Stomach (tissue), 9 donors: ENCODE results near the gene C15orf62. TPM values are rescaled to one million over a fixed set of nuclear protein-coding genes. Genes with fewer than 3 reads are reported as not detected.

Source experiments
- DNase-seq, 2 donors: peaks; one replicate each; pipeline versions ENCODE4 v3.0.0 to v3.0.0-alpha.2; 2013 to 2019
- H3K27ac ChIP-seq, 5 donors: fragments of 200-600 bp in 4 of 5; sonication (generic) in 4 of 5; one replicate each; pipeline ENCODE4 v1.5.1; 2013 to 2019; ENCODE audit warnings: mild to moderate bottlenecking in 1 of 5, moderate library complexity in 1 of 5
- H3K27me3 ChIP-seq, 3 donors: fragments of 200-600 bp; sonication (generic); one replicate each; pipeline ENCODE4 v1.5.1; 2017 to 2019; ENCODE audit warnings: mixed run types in 1 of 3
- H3K36me3 ChIP-seq, 4 donors: fragments of 200-600 bp; sonication (generic); 1 replicate in 3 of 4; 2 replicates in 1 of 4; pipeline ENCODE4 v1.5.1; 2016 to 2019
- H3K4me1 ChIP-seq, 4 donors: fragments of 200-600 bp; sonication (generic); one replicate each; pipeline ENCODE4 v1.5.1; 2016 to 2019
- H3K4me3 ChIP-seq, 4 donors: fragments of 200-600 bp; sonication (generic) in 3 of 4; one replicate each; pipeline ENCODE4 v1.5.1; 2016 to 2019; ENCODE audit warnings: mild to moderate bottlenecking in 1 of 4
- H3K9me3 ChIP-seq, 4 donors: fragments of 200-600 bp; sonication (generic); one replicate each; pipeline ENCODE4 v1.5.1; 2016 to 2019
- CTCF ChIP-seq, 7 experiments: fragments of 450-650 bp in 4 of 7; fragments of 200-600 bp in 3 of 7; sonication (generic) in 3 of 7; IDR thresholded peaks; one replicate each; pipeline ENCODE4 v1.5.1; 2016 to 2019; ENCODE audit warnings: antibody characterized with exemption in 7 of 7, control low read depth in 2 of 7, mild to moderate bottlenecking in 1 of 7
- EP300 ChIP-seq: sonication (generic); formaldehyde crosslinking; IDR thresholded peaks from one replicate; pipeline ENCODE4 v1.6.1; 2017; ENCODE audit warnings: antibody characterized with exemption
- POLR2A ChIP-seq, 4 donors: fragments of 450-650 bp; IDR thresholded peaks; one replicate each; pipeline ENCODE4 v1.6.1; 2016; ENCODE audit warnings: antibody characterized with exemption in 4 of 4, control low read depth in 2 of 4, mild to moderate bottlenecking in 1 of 4, moderate library complexity in 1 of 4
- POLR2AphosphoS5 ChIP-seq, 3 donors: sonication (generic); formaldehyde crosslinking; IDR thresholded peaks; one replicate each; pipeline ENCODE4 v1.6.1; 2016; ENCODE audit warnings: antibody characterized with exemption in 3 of 3
- WGBS, 5 donors: extraction: QIAGEN DNeasy Blood & Tissue Kit in 3 of 5; methylation state at CpG; one replicate each; pipeline versions ENCODE4 v1.1.5 to v1.1.7; 2013 to 2018; 5-methylcytosine and 5-hydroxymethylcytosine counted together
- intact Hi-C: fragments of 100-400 bp; cut with DNase I; formaldehyde crosslinking; loops from one replicate; pipeline ENCODE4 v1.15.1; 2023; ENCODE audit warnings: low total_unique reads
- polyA plus RNA-seq, 3 donors: library from polyadenylated mRNA; stranded (reverse); fragments of 200-250 nt; gene quantifications; one replicate each; pipeline ENCODE4 v1.2.3, GENCODE V29; 2013
- small RNA-seq, 4 donors: library from RNA; depleted of rRNA; stranded (forward); fragments of <200 nt; gene quantifications; one replicate each; pipeline ENCODE3, GENCODE V24; 2016
- total RNA-seq, 5 donors: library from RNA; depleted of rRNA; stranded (reverse); fragments of >200 nt; gene quantifications; one replicate each; pipeline versions ENCODE4 v1.1.0 to v1.2.3, GENCODE V29; 2014 to 2016
- donor health status: healthy with polysubstance abuse.
- donor health status: Bipolar disorder and iron deficiency.
- donor health status: healthy.

Gene C15orf62
- total and polyA plus RNA-seq, 8 donors: 0.25 to 39.3 (median 2.4) TPM; not detected in 4

- Histone ChIP-seq H3K27ac (no peak overlapping the region), H3K36me3 (peaks cover 21 to 56% (median 54%) of the 10 kb centered on the region in 4 donors), H3K27me3 (no peaks in the 10 kb centered on the region), H3K4me1 (peaks cover 7 to 16% (median 12%) of the 10 kb centered on the region in 4 donors), H3K4me3 (no peak overlapping the region), H3K9me3 (no peaks in the 10 kb centered on the region)
- intact Hi-C loops: no loop called here
- 91 to 98% (median 97%) methylated on average over 11 to 12 of the region's 12 CpGs for WGBS, 5 donors
- DNase-seq: no peak
- TF ChIP-seq EP300: no peak
- no peak for TF ChIP-seq POLR2AphosphoS5 (IDR thresholded peaks at IDR 0.05)
- no peak for TF ChIP-seq CTCF (IDR thresholded peaks at IDR 0.05)
- no peak for TF ChIP-seq POLR2A (IDR thresholded peaks at IDR 0.05)
Measured at GRCh38 chr15:40812721-40813425, 43.1 kb downstream of the C15orf62 start.

- 43 to 64% (median 53%) methylated on average over 4 of the region's 4 CpGs for WGBS, 5 donors
- peak; percentile 37 to 40 for DNase-seq
Measured at GRCh38 chr15:40815042-40815698, 45.4 kb downstream of the C15orf62 start.

GRCh38 chr15:40819048-40819447 lies 49.3 kb downstream of the C15orf62 start:
- Histone ChIP-seq H3K27me3 (no peaks in the 10 kb centered on the region), H3K27ac (no peak overlapping the region), H3K9me3 (no peaks in the 10 kb centered on the region), H3K4me1 (no peaks in the 10 kb centered on the region), H3K36me3 (peaks cover 3 to 14% (median 9%) of the 10 kb centered on the region in 4 donors), H3K4me3 (no peak overlapping the region)
- TF ChIP-seq CTCF (IDR thresholded peaks at IDR 0.05): no peak
- TF ChIP-seq EP300: no peak
- no peak for TF ChIP-seq POLR2A (IDR thresholded peaks at IDR 0.05)
- no peak for TF ChIP-seq POLR2AphosphoS5 (IDR thresholded peaks at IDR 0.05)
- DNase-seq: no peak
- intact Hi-C loops: no loop called here
- 49 to 63% (median 54%) methylated on average over 7 of the region's 7 CpGs for whole genome bisulfite sequencing, 5 donors

More at GRCh38 chr15:40815042-40815698, 45.4 kb downstream of the C15orf62 start:
- Histone ChIP-seq H3K27ac (no peak overlapping the region), H3K36me3 (peaks cover 21 to 50% (median 45%) of the 10 kb centered on the region in 4 donors), H3K4me1 (no peaks in the 10 kb centered on the region), H3K27me3 (no peaks in the 10 kb centered on the region), H3K4me3 (no peak overlapping the region), H3K9me3 (no peaks in the 10 kb centered on the region)
- no peak for TF ChIP-seq POLR2AphosphoS5 (IDR thresholded peaks at IDR 0.05)
- TF ChIP-seq POLR2A (IDR thresholded peaks at IDR 0.05): no peak
- no peak for TF ChIP-seq EP300
- TF ChIP-seq CTCF (IDR thresholded peaks at IDR 0.05): no peak
- intact Hi-C loops: no loop called here

- Histone ChIP-seq H3K4me1 (peaks cover 0 to 7% (median 2%) of the 10 kb centered on the region in 4 donors), H3K36me3 (no peaks in the 10 kb centered on the region), H3K9me3 (no peaks in the 10 kb centered on the region), H3K27me3 (no peaks in the 10 kb centered on the region), H3K27ac (no peak overlapping the region), H3K4me3 (no peak overlapping the region)
- TF ChIP-seq POLR2A (IDR thresholded peaks at IDR 0.05) (no peak), CTCF (IDR thresholded peaks at IDR 0.05) (no peak), POLR2AphosphoS5 (IDR thresholded peaks at IDR 0.05) (no peak), EP300 (no peak)
- DNase-seq: no peak
- WGBS, 5 donors: 88 to 94% (median 91%) methylated on average over 2 of the region's 2 CpGs
- intact Hi-C loops: no loop called here
Measured at GRCh38 chr15:40821195-40821594, 51.4 kb downstream of the C15orf62 start.

Small RNAs within 50 kb of the gene (small RNA-seq; reads per million reads assigned to genes)
- 0 reads per million in 4 donors for gene SUMO2P15

Other genes with a start within 250 kb of the C15orf62 start
- 10 to 100 TPM; 12.3 to 39.4 (median 32.9) TPM for gene CCDC32, start 204.9 kb upstream of the C15orf62 start, total RNA-seq
- gene CCDC32, start 204.9 kb upstream of the C15orf62 start, polyA plus RNA-seq: 10 to 100 TPM; 14.4 to 65.7 (median 28.1) TPM
- 10 to 100 TPM in 1 of 5 donors, 1 to 10 TPM in 2, not detected in 2; 7.0 to 12.1 (median 8.1) TPM for gene RPUSD2, start 200.7 kb upstream of the C15orf62 start, total RNA-seq
- 10 to 100 TPM in 1 of 3 donors, 1 to 10 TPM in 2; 5.6 to 11.9 (median 6.6) TPM for gene RPUSD2, start 200.7 kb upstream of the C15orf62 start, polyA plus RNA-seq
- gene KNL1, start 175.7 kb upstream of the C15orf62 start, total RNA-seq: 10 to 100 TPM in 2 of 5 donors, 1 to 10 TPM in 3; 1.4 to 57.8 (median 8.7) TPM
- 1 to 10 TPM in 2 of 3 donors, under 1 TPM in 1; 0.50 to 1.8 (median 1.4) TPM for gene KNL1, start 175.7 kb upstream of the C15orf62 start, polyA plus RNA-seq
- gene RAD51, start 74.8 kb upstream of the C15orf62 start, total RNA-seq: 1 to 10 TPM in 1 of 5 donors, under 1 TPM in 2, not detected in 2; 0.58 to 3.5 (median 0.87) TPM
- gene RAD51, start 74.8 kb upstream of the C15orf62 start, polyA plus RNA-seq: 1 to 10 TPM; 1.6 to 2.7 (median 2.4) TPM
- gene RMDN3, start 14.7 kb upstream of the C15orf62 start, total RNA-seq: 10 to 100 TPM in 4 of 5 donors, not detected in 1; 25.2 to 63.8 (median 48.2) TPM
- gene RMDN3, start 14.7 kb upstream of the C15orf62 start, polyA plus RNA-seq: 10 to 100 TPM; 12.6 to 21.2 (median 15.0) TPM
- gene GCHFR, start 5.9 kb upstream of the C15orf62 start, total RNA-seq: 10 to 100 TPM in 2 of 5 donors, 1 to 10 TPM in 1, not detected in 2; 1.3 to 13.6 (median 11.7) TPM
- gene GCHFR, start 5.9 kb upstream of the C15orf62 start, polyA plus RNA-seq: 10 to 100 TPM; 21.4 to 37.4 (median 29.3) TPM
- 10 to 100 TPM; 10.3 to 29.2 (median 18.7) TPM for gene ZFYVE19, start 37.1 kb downstream of the C15orf62 start, total RNA-seq
- 10 to 100 TPM; 14.4 to 31.0 (median 28.3) TPM for gene ZFYVE19, start 37.1 kb downstream of the C15orf62 start, polyA plus RNA-seq
- gene DNAJC17, start 37.5 kb downstream of the C15orf62 start, total RNA-seq: 10 to 100 TPM; 11.0 to 64.2 (median 22.9) TPM
- 10 to 100 TPM; 33.6 to 66.7 (median 53.9) TPM for gene DNAJC17, start 37.5 kb downstream of the C15orf62 start, polyA plus RNA-seq
- 10 to 100 TPM in 1 of 5 donors, 1 to 10 TPM in 1, not detected in 3; 2.2 to 20.0 TPM for gene PPP1R14D, start 58.7 kb downstream of the C15orf62 start, total RNA-seq
- 1 to 10 TPM in 2 of 3 donors, under 1 TPM in 1; 0.63 to 4.1 (median 1.4) TPM for gene PPP1R14D, start 58.7 kb downstream of the C15orf62 start, polyA plus RNA-seq
- gene SPINT1, start 74.1 kb downstream of the C15orf62 start, total RNA-seq: 100 to 1,000 TPM in 4 of 5 donors, 10 to 100 TPM in 1; 58.6 to 394 (median 178) TPM
- 10 to 100 TPM; 16.8 to 76.8 (median 52.3) TPM for gene SPINT1, start 74.1 kb downstream of the C15orf62 start, polyA plus RNA-seq
- 1 to 10 TPM in 4 of 5 donors, not detected in 1; 1.3 to 3.2 (median 1.7) TPM for gene RHOV, start 104.3 kb downstream of the C15orf62 start, total RNA-seq
- 10 to 100 TPM in 1 of 3 donors, 1 to 10 TPM in 2; 1.2 to 87.8 (median 1.4) TPM for gene RHOV, start 104.3 kb downstream of the C15orf62 start, polyA plus RNA-seq
- gene VPS18, start 124.5 kb downstream of the C15orf62 start, total RNA-seq: 10 to 100 TPM in 4 of 5 donors, 1 to 10 TPM in 1; 1.8 to 24.2 (median 20.3) TPM
- 10 to 100 TPM in 1 of 3 donors, 1 to 10 TPM in 2; 5.7 to 10.8 (median 6.1) TPM for gene VPS18, start 124.5 kb downstream of the C15orf62 start, polyA plus RNA-seq
- gene DLL4, start 159.4 kb downstream of the C15orf62 start, total RNA-seq: 10 to 100 TPM in 1 of 5 donors, 1 to 10 TPM in 3, under 1 TPM in 1; 0.89 to 20.0 (median 3.3) TPM
- gene DLL4, start 159.4 kb downstream of the C15orf62 start, polyA plus RNA-seq: 1 to 10 TPM in 2 of 3 donors, under 1 TPM in 1; 0.56 to 2.2 (median 1.5) TPM
- 10 to 100 TPM in 1 of 5 donors, 1 to 10 TPM in 4; 1.3 to 17.1 (median 2.9) TPM for gene CHAC1, start 183.5 kb downstream of the C15orf62 start, total RNA-seq
- gene CHAC1, start 183.5 kb downstream of the C15orf62 start, polyA plus RNA-seq: 10 to 100 TPM in 2 of 3 donors, 1 to 10 TPM in 1; 5.7 to 61.6 (median 25.5) TPM